ENCODE measurements around the gene PLB1. TPM values are rescaled to one million over a fixed set of nuclear protein-coding genes. Genes with fewer than 3 reads are reported as not detected.

PLB1 gene
- 1 to 10 TPM; 1.1 to 6.5 (median 2.3) TPM for total RNA-seq

- Histone ChIP-seq H3K27me3 (peaks cover 0 to 6% (median 0%) of the 10 kb centered on the region in 4 donors), H3K4me1 (no peaks in the 10 kb centered on the region), H3K4me3 (no peak within 1 kb of the TSS), H3K9me3 (no peaks in the 10 kb centered on the region), H3K36me3 (no peaks in the 10 kb centered on the region), H3K27ac (no peak within 1 kb of the TSS)
- no peak for DNase-seq
- WGBS, 2 donors = 74 to 78% methylated on average over 4 to 14 of the region's 14 CpGs
- intact Hi-C loops (cut with DNase I) = no loop called here
- TF ChIP-seq POLR2A (IDR thresholded peaks at IDR 0.05) (no peak), CTCF (IDR thresholded peaks at IDR 0.05) (no peak)
These were observed at the start of gene PLB1 for GRCh38 chr2:28495551-28496250. Gene PLB1, plus strand, starts transcription at chr2:28496060. Its CDS starts 55 bp downstream, at chr2:28496115.

- no peaks in the 10 kb centered on the region for H3K27me3 ChIP-seq
- DNase-seq = no peak
- intact Hi-C loops (cut with DNase I) = no loop called here
- TF ChIP-seq CTCF (IDR thresholded peaks at IDR 0.05) = no peak
- no peak for TF ChIP-seq POLR2A (IDR thresholded peaks at IDR 0.05)
- H3K36me3 ChIP-seq = no peaks in the 10 kb centered on the region
- H3K9me3 ChIP-seq = no peaks in the 10 kb centered on the region
- peak overlapping the region in 1 of 4 donors; percentile 26 for H3K27ac ChIP-seq
- H3K4me1 ChIP-seq = peaks cover 31 to 55% (median 40%) of the 10 kb centered on the region in 3 donors
- H3K4me3 ChIP-seq = no peak overlapping the region
These were observed 49.3 kb upstream of the PLB1 start for GRCh38 chr2:28446531-28446930.

DNA sequence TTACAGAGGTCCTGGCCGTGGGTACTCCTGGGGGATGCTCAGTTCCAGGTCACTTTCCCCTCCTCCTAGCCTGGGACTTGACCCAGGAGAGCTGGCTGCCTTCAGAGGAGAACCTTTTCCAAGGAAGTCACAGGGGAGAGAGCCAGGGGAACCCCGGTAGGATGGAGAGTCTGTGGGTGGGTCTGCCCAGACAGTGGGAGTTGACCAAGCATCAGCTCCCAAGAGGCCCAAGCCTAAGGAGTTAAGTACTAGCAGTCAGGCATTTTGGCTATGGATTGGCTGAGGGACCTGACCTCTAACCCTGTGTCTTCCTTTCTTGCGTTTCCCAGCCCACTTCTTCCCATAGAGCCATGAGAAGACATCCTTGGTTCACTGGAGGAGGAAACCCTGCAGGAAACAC, 48.8 kb upstream of the PLB1 start:
- no peak overlapping the region for H3K4me3 ChIP-seq
- DNase-seq = no peak
- H3K9me3 ChIP-seq = no peaks in the 10 kb centered on the region
- H3K4me1 ChIP-seq = peaks cover 31 to 60% (median 40%) of the 10 kb centered on the region in 3 donors
- no peak for TF ChIP-seq POLR2A (IDR thresholded peaks at IDR 0.05)
- no peak for TF ChIP-seq CTCF (IDR thresholded peaks at IDR 0.05)
- 68 to 78% methylated on average over 2 to 3 of the region's 3 CpGs for WGBS, 2 donors
- H3K27me3 ChIP-seq = no peaks in the 10 kb centered on the region
- H3K36me3 ChIP-seq = no peaks in the 10 kb centered on the region
- H3K27ac ChIP-seq = no peak overlapping the region
- intact Hi-C loops (cut with DNase I) = no loop called here

- peaks cover 37 to 71% (median 50%) of the 10 kb centered on the region in 3 donors for H3K4me1 ChIP-seq
- no peaks in the 10 kb centered on the region for H3K36me3 ChIP-seq
- DNase-seq = no peak
- H3K27ac ChIP-seq = peak overlapping the region; percentile 64 to 75 (median 69)
- WGBS, 2 donors = 35 to 36% methylated on average over 8 of the region's 8 CpGs
- no peaks in the 10 kb centered on the region for H3K9me3 ChIP-seq
- TF ChIP-seq CTCF (IDR thresholded peaks at IDR 0.05) (no peak), POLR2A (IDR thresholded peaks at IDR 0.05) (no peak)
- H3K27me3 ChIP-seq = no peaks in the 10 kb centered on the region
- intact Hi-C loops (cut with DNase I) = no loop called here
- H3K4me3 ChIP-seq = no peak overlapping the region
These were observed 47.7 kb upstream of the PLB1 start for GRCh38 chr2:28447943-28448792.

DNA sequence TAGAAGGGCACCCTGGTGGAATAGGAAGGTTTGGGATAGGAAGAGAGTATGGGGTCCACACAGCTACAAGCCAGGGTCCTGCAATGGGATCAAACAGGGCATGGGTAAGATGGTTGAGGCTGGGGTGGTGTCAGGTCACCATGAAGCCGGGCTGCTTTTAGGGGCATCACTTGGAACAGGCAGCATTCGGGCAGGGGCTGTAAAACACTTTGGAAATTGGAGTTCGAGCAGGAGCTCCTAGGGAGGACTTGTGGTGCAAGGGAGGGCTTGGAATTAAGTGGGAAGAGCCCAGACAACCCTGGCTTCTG, 47.1 kb upstream of the PLB1 start:
- H3K4me1 ChIP-seq = peaks cover 42 to 77% (median 56%) of the 10 kb centered on the region in 3 donors
- intact Hi-C loops (cut with DNase I) = no loop called here
- peak overlapping the region; percentile 64 to 75 (median 69) for H3K27ac ChIP-seq
- no peaks in the 10 kb centered on the region for H3K27me3 ChIP-seq
- no peaks in the 10 kb centered on the region for H3K9me3 ChIP-seq
- TF ChIP-seq POLR2A (IDR thresholded peaks at IDR 0.05) (no peak), CTCF (IDR thresholded peaks at IDR 0.05) (no peak)
- 89 to 100% methylated on average over 3 of the region's 3 CpGs for WGBS, 2 donors
- no peaks in the 10 kb centered on the region for H3K36me3 ChIP-seq
- no peak overlapping the region for H3K4me3 ChIP-seq
- no peak for DNase-seq

Measured in esophagus squamous epithelium (tissue), 5 donors.